Gastroesophageal sphincter (tissue), 4 donors: ENCODE results near the gene UGT2B17. TPM values are rescaled to one million over a fixed set of nuclear protein-coding genes. Genes with fewer than 3 reads are reported as not detected.
"Not testable (repeated sequence)": the region's sequence is repeated elsewhere in the genome, so short reads cannot be mapped to it uniquely, and the experiment has no call there.

Experiments
- ATAC-seq: fragments of 150-250 bp; one replicate; pipeline ENCODE4 v1.9.1; 2016; ENCODE audit warnings: mild to moderate bottlenecking, moderate library complexity
- H3K27ac ChIP-seq, 4 donors: fragments of 200-600 bp; sonication (generic) in 3 of 4; 1 replicate in 3 of 4; 2 replicates in 1 of 4; pipeline ENCODE4 v1.5.1; 2016 to 2019
- H3K27me3 ChIP-seq: fragments of 200-600 bp; sonication (generic); one replicate; pipeline ENCODE4 v1.5.1; 2019
- H3K36me3 ChIP-seq, 2 donors: fragments of 200-600 bp; sonication (generic); one replicate each; pipeline ENCODE4 v1.5.1; 2019; ENCODE audit warnings: control low read depth in 1 of 2
- H3K4me1 ChIP-seq, 3 donors: fragments of 200-600 bp; sonication (generic); 1 replicate in 2 of 3; 2 replicates in 1 of 3; pipeline ENCODE4 v1.5.1; 2016 to 2019; ENCODE audit warnings: control low read depth in 2 of 3
- H3K4me3 ChIP-seq, 2 donors: fragments of 200-600 bp; sonication (generic); one replicate each; pipeline ENCODE4 v1.5.1; 2019; ENCODE audit warnings: mild to moderate bottlenecking in 1 of 2, moderate library complexity in 1 of 2
- H3K9me3 ChIP-seq, 3 donors: fragments of 200-600 bp; sonication (generic); one replicate each; pipeline ENCODE4 v1.5.1; 2017 to 2019; ENCODE audit warnings: control low read depth in 2 of 3
- EP300 ChIP-seq: sonication (generic); formaldehyde crosslinking; IDR thresholded peaks from one replicate; pipeline ENCODE4 v1.6.1; 2017; ENCODE audit warnings: antibody characterized with exemption, mild to moderate bottlenecking
- POLR2A ChIP-seq, 2 donors: fragments of 450-650 bp; IDR thresholded peaks; one replicate each; pipeline ENCODE4 v1.6.1; 2017; ENCODE audit warnings: antibody characterized with exemption in 2 of 2, mild to moderate bottlenecking in 2 of 2, moderate library complexity in 1 of 2
- POLR2AphosphoS5 ChIP-seq: sonication (generic); formaldehyde crosslinking; IDR thresholded peaks from one replicate; pipeline ENCODE4 v1.6.1; 2017; ENCODE audit warnings: antibody characterized with exemption
- WGBS, 2 donors: methylation state at CpG; one replicate each; pipeline ENCODE4 v1.1.5; 2018; ENCODE audit warnings: low coverage in 1 of 2; 5-methylcytosine and 5-hydroxymethylcytosine counted together
- total RNA-seq, 4 donors: library from RNA; depleted of rRNA; stranded (reverse); fragments of >200 nt; gene quantifications; one replicate each; pipeline ENCODE4 v1.1.0, GENCODE V29; 2016
- TF ChIP-seq, protein P1 (sequence below), 4 experiments: fragments of 200-600 bp in 2 of 4; fragments of 450-650 bp in 2 of 4; sonication (generic) in 1 of 4; IDR thresholded peaks; one replicate each; pipeline ENCODE4 v1.5.1; 2017 to 2019; ENCODE audit warnings: antibody characterized with exemption in 4 of 4, mild to moderate bottlenecking in 2 of 4, moderate library complexity in 2 of 4

The UGT2B17 gene
- under 1 TPM in 1 of 4 donors, not detected in 3; 0.27 TPM for total RNA-seq

DNA sequence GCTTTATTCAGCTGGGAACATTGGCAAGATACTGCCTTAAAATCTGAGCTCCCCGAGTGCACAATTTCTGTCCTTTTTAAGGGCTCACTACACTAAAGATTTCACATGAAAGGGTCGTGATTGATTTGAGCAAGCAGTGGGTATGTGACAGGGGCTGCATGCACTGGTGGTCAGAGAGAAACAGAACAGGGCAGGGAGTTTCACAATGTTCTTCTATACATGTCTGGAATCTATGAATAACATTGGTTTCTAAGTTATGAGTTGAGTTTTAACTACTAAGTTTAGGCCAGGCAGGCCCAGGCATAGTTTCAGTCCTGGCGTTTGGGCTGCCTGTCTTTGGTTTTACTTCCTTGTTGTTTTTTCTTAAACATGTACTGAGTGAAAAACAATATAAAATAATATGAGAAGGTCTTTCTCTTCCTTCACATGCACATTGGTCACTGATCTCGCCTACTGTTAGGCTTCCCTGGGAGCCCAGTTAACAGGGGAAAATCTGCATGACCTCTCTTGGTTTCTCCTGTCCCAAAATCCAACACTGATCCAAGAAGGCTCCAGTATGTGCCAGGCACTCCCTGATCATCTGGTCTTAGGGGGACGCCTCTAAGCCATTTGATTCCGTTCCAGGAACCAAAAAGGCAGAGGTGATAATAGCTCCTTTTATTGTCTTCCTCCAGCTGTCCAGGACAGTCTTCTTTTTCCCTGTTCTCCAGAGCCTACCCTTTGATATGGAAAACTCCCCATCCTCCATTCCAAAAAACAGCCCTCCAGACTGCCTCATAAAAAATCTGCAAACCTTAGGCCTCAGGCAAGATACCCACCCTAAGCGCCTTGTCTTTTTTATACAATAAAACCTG, at the start of gene UGT2B17:
Gene UGT2B17 (minus strand): TSS at position 51 of the 854 bp plus-strand sequence. CDS start 7,838 bp downstream, outside the sequence.
- no peak within 1 kb of the TSS for H3K27ac ChIP-seq
- H3K27me3 ChIP-seq = no peaks in the 10 kb centered on the region
- no peaks in the 10 kb centered on the region for H3K9me3 ChIP-seq
- WGBS, 2 donors = 72 to 87% methylated on average over 3 to 7 of the region's 7 CpGs
- H3K36me3 ChIP-seq = no peaks in the 10 kb centered on the region
- TF ChIP-seq POLR2AphosphoS5 (no peak), EP300 (no peak), POLR2A (IDR thresholded peaks at IDR 0.05) (no peak)
- TF ChIP-seq, protein P1, sequence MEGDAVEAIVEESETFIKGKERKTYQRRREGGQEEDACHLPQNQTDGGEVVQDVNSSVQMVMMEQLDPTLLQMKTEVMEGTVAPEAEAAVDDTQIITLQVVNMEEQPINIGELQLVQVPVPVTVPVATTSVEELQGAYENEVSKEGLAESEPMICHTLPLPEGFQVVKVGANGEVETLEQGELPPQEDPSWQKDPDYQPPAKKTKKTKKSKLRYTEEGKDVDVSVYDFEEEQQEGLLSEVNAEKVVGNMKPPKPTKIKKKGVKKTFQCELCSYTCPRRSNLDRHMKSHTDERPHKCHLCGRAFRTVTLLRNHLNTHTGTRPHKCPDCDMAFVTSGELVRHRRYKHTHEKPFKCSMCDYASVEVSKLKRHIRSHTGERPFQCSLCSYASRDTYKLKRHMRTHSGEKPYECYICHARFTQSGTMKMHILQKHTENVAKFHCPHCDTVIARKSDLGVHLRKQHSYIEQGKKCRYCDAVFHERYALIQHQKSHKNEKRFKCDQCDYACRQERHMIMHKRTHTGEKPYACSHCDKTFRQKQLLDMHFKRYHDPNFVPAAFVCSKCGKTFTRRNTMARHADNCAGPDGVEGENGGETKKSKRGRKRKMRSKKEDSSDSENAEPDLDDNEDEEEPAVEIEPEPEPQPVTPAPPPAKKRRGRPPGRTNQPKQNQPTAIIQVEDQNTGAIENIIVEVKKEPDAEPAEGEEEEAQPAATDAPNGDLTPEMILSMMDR (IDR thresholded peaks at IDR 0.05) = no peak
- ATAC-seq = no peak
- no peak within 1 kb of the TSS for H3K4me3 ChIP-seq
- H3K4me1 ChIP-seq = no peaks in the 10 kb centered on the region

- not testable (repeated sequence) for ATAC-seq, H3K9me3 ChIP-seq, H3K4me1 ChIP-seq, H3K27me3 ChIP-seq, H3K4me3 ChIP-seq, H3K36me3 ChIP-seq, H3K27ac ChIP-seq
- WGBS, 2 donors = 67% methylated on average over 2 of the region's 2 CpGs; no CpG with 5 or more reads in 1 of the 2 donors
These were observed 46.6 kb upstream of the UGT2B17 start for GRCh38 chr4:68622731-68623130.

DNA sequence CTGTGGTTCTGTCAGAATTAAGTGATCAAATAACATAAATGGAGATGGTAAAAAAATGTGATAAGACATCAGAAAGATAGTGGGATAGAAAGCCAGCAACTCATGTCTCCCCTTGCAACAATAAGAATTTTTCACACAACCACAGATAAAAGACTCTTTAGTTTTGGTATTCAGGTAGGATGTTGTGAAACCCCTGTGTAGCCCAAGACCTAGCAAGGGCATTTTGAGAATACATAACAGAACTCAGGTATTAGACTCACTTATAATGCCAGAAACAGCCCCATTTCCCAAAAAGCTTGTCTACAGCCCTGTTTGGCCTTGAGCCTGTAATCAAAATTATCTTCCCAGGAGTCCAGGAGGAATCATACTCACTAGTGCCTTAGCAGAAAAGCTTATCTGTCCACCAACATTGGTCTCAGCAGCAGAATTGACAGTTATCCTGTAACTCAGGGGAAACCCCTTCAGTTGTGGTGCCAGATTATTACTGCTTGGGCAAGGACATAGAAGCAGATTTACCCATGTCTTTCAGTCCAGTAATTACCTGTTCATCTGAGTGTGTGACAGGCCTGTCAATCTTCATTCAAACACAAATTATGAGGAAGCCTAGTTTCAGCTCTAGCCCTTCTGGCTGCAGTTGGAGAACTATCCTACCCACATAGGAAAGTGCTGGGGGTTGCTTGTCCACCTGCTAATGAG, 41.0 kb upstream of the UGT2B17 start:
- no peaks in the 10 kb centered on the region for H3K36me3 ChIP-seq
- H3K4me1 ChIP-seq = no peaks in the 10 kb centered on the region
- H3K27ac ChIP-seq = no peak overlapping the region
- no peaks in the 10 kb centered on the region for H3K27me3 ChIP-seq
- no peak overlapping the region for H3K4me3 ChIP-seq
- no peaks in the 10 kb centered on the region for H3K9me3 ChIP-seq
- no peak for TF ChIP-seq POLR2A (IDR thresholded peaks at IDR 0.05)
- no peak for TF ChIP-seq POLR2AphosphoS5
- no peak for TF ChIP-seq EP300
- TF ChIP-seq, protein P1 (IDR thresholded peaks at IDR 0.05) = no peak
- ATAC-seq = no peak

- ATAC-seq = no peak
- TF ChIP-seq, protein P1 (IDR thresholded peaks at IDR 0.05) = no peak
- TF ChIP-seq EP300 (no peak), POLR2AphosphoS5 (no peak), POLR2A (IDR thresholded peaks at IDR 0.05) (no peak)
- no peak overlapping the region for H3K27ac ChIP-seq
- no peak overlapping the region for H3K4me3 ChIP-seq
- no peaks in the 10 kb centered on the region for H3K36me3 ChIP-seq
- H3K4me1 ChIP-seq = no peaks in the 10 kb centered on the region
- 74 to 100% methylated on average over 1 to 6 of the region's 11 CpGs for WGBS, 2 donors
- H3K27me3 ChIP-seq = no peaks in the 10 kb centered on the region
- no peaks in the 10 kb centered on the region for H3K9me3 ChIP-seq
These were observed 39.7 kb upstream of the UGT2B17 start for GRCh38 chr4:68615699-68616422.

DNA sequence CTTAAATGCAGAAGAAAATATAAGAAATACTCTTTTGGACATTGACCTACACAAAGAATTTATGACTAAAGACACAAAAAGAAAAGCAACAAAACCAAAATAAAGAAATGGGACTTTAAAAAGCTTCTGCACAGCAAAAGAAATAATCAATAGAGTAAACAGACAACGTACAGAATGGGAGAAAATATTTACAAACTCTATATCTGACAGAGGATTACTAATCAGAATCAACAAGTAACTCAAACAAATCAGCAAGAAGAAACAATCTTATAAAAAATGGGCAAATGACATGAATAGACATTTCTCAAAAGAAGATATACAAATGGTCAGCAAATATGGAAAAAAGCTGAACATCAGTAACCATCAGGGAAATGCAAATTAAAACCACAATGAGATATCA, 37.6 kb upstream of the UGT2B17 start:
- TF ChIP-seq POLR2A (IDR thresholded peaks at IDR 0.05) (no peak), EP300 (no peak), POLR2AphosphoS5 (no peak)
- TF ChIP-seq, protein P1 (IDR thresholded peaks at IDR 0.05) = no peak
- 54% methylated on average over 1 of the region's 1 CpG; no CpG with 5 or more reads in 1 of the 2 donors for WGBS, 2 donors
- ATAC-seq = no peak
- no peak overlapping the region for H3K4me3 ChIP-seq
- no peaks in the 10 kb centered on the region for H3K9me3 ChIP-seq
- no peaks in the 10 kb centered on the region for H3K36me3 ChIP-seq
- H3K27me3 ChIP-seq = no peaks in the 10 kb centered on the region
- H3K27ac ChIP-seq = no peak overlapping the region
- no peaks in the 10 kb centered on the region for H3K4me1 ChIP-seq
